Panc1 (cell line): ENCODE data around the gene PCP4L1. TPM values are rescaled to one million over a fixed set of nuclear protein-coding genes. Genes with fewer than 3 reads are reported as not detected.
"Not testable (repeated sequence)": the region's sequence is repeated elsewhere in the genome, so short reads cannot be mapped to it uniquely, and the experiment has no call there.

Experiments used
- ATAC-seq: fragments of 200-7000 bp; cut with Tn5 transposase; 2 replicates; pipeline ENCODE4 v1.9.1; 2020; ENCODE audit warnings: mild to moderate bottlenecking, moderate library complexity
- BruUV-seq: library from RNA; stranded (reverse); fragments of 400-500 nt; replicated peaks from 2 replicates; lab custom pipeline; 2021; lab: Mats Ljungman, UMichigan
- CTCF ChIA-PET: fragments of 300-600 bp; sonication (Branson Sonifier 250); formaldehyde crosslinking; loops from one replicate; lab custom pipeline; 2022; ENCODE audit warnings: antibody characterized with exemption; lab: Charles Lee
- POLR2A ChIA-PET: fragments of 300-600 bp; sonication (Branson Sonifier 250); formaldehyde crosslinking; loops from one replicate; lab custom pipeline; 2022; ENCODE audit warnings: antibody characterized with exemption; lab: Charles Lee
- DNase-seq: peaks from one replicate; pipeline ENCODE4 v3.0.0-alpha.2; 2010; ENCODE audit warnings: low read depth, low spot score
- H3K27ac ChIP-seq: 2 replicates; pipeline ENCODE4 v1.5.1; 2011; ENCODE audit warnings: mild to moderate bottlenecking, low read length, inconsistent platforms
- H3K27me3 ChIP-seq: fragments of 200-500 bp; sonication (Bioruptor generic); 2 replicates; pipeline ENCODE4 v1.6.0; 2014; ENCODE audit warnings: low read length, inconsistent platforms; ENCODE audit not compliant: control insufficient read depth, insufficient read depth
- H3K36me3 ChIP-seq: fragments of 200-500 bp; sonication (Bioruptor generic); 2 replicates; pipeline ENCODE4 v1.5.1; 2014; ENCODE audit warnings: inconsistent platforms, mild to moderate bottlenecking, low read length, moderate library complexity; ENCODE audit not compliant: control insufficient read depth, insufficient read depth
- H3K4me1 ChIP-seq: 2 replicates; pipeline ENCODE4 v1.5.1; 2011; ENCODE audit warnings: inconsistent platforms, mild to moderate bottlenecking, low read length, moderate library complexity; ENCODE audit not compliant: control insufficient read depth, insufficient read depth
- H3K4me3 ChIP-seq, 2 experiments: 2 replicates each; pipeline ENCODE4 v1.5.1; 2011 to 2012; ENCODE audit warnings: low read depth in 2 of 2, low read length in 2 of 2, mild to moderate bottlenecking in 2 of 2, inconsistent platforms in 1 of 2, moderate library complexity in 1 of 2
- H3K9me3 ChIP-seq: fragments of 200-500 bp; sonication (Bioruptor generic); 2 replicates; pipeline ENCODE4 v1.5.1; 2014; ENCODE audit warnings: low read depth, mild to moderate bottlenecking, inconsistent platforms, low read length, moderate library complexity; ENCODE audit not compliant: control insufficient read depth, insufficient read depth
- POLR2AphosphoS5 ChIP-seq: IDR thresholded peaks from 2 replicates; pipeline ENCODE4 v1.6.1; 2012; ENCODE audit warnings: mild to moderate bottlenecking, low read depth, low read length, moderate library complexity
- REST ChIP-seq, 2 experiments: IDR thresholded peaks; 2 replicates each; pipeline ENCODE4 v1.6.1; 2011 to 2012; ENCODE audit warnings: low read depth in 2 of 2, control low read depth in 1 of 2, low read length in 1 of 2, mild to moderate bottlenecking in 1 of 2, moderate library complexity in 1 of 2; ENCODE audit not compliant: insufficient read depth in 1 of 2
- SIN3A ChIP-seq: IDR thresholded peaks from 2 replicates; pipeline ENCODE4 v1.6.1; 2012; ENCODE audit warnings: low read depth, mild to moderate bottlenecking, low read length, moderate library complexity, borderline replicate concordance; ENCODE audit not compliant: insufficient read depth
- TCF7L2 ChIP-seq: IDR thresholded peaks from 2 replicates; pipeline ENCODE4 v1.6.1; 2011; ENCODE audit warnings: mild to moderate bottlenecking, low read depth, low read length, inconsistent platforms
- in situ Hi-C: cut with HindIII; loops from 2 replicates; pipeline ENCODE4 v1.10.0; 2016; ENCODE audit warnings: low sequenced_read_pairs, low pct_unique_long_range_greater_than_20kb
- intact Hi-C: fragments of 100-400 bp; cut with micrococcal nuclease; formaldehyde crosslinking; loops from one replicate; pipeline ENCODE4 v1.10.0; 2022; ENCODE audit not compliant: unreplicated experiment
- total RNA-seq: library from RNA; stranded (reverse); gene quantifications from one replicate; pipeline ENCODE4 v1.2.1, GENCODE V29; 2021; ENCODE audit not compliant: unreplicated experiment
- TF ChIP-seq, protein P1 (sequence below): fragments of 450-650 bp; IDR thresholded peaks from 2 replicates; pipeline ENCODE4 v1.5.1; 2017; ENCODE audit warnings: mild to moderate bottlenecking

Gene PCP4L1
- total RNA-seq, 1 experiment from 2014 or later = not detected

DNA sequence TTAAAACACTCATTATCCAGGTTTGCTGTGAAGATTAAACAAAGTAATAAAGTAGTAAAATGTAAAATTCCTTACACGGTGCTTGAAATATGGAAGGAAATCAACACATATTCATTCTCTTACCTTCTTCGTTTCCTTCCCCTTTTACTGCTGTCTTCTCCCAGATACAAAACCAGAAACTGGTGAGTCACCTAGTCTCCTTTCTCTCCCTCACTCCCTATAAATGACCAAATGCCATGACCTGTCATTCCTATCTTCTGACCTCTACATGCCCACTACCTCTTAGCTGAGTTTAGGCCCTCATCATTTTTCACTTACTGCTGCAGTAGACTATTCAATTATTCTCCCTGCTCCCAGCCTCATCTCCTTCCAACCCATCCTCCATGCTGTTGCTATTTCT lies 16.2 kb upstream of the PCP4L1 start:
- no peak for DNase-seq
- Histone ChIP-seq H3K4me1 (no peaks in the 10 kb centered on the region), H3K27ac (no peak overlapping the region), H3K36me3 (no peaks in the 10 kb centered on the region), H3K9me3 (no peaks in the 10 kb centered on the region), H3K27me3 (no peaks in the 10 kb centered on the region), H3K4me3 (no peak overlapping the region)
- CTCF ChIA-PET = no interaction called here
- no TSS peak for BruUV-seq
- intact Hi-C loops = no loop called here
- in situ Hi-C loops = no loop called here
- POLR2A ChIA-PET = no interaction called here
- no peak for ATAC-seq
- TF ChIP-seq REST (IDR thresholded peaks at IDR 0.05; ENCODE audit: insufficient read depth in 1 of 2, low read depth in 2 of 2, low read length in 1 of 2) (no peak), SIN3A (no peak), POLR2AphosphoS5 (no peak), TCF7L2 (no peak)
- TF ChIP-seq, protein P1, sequence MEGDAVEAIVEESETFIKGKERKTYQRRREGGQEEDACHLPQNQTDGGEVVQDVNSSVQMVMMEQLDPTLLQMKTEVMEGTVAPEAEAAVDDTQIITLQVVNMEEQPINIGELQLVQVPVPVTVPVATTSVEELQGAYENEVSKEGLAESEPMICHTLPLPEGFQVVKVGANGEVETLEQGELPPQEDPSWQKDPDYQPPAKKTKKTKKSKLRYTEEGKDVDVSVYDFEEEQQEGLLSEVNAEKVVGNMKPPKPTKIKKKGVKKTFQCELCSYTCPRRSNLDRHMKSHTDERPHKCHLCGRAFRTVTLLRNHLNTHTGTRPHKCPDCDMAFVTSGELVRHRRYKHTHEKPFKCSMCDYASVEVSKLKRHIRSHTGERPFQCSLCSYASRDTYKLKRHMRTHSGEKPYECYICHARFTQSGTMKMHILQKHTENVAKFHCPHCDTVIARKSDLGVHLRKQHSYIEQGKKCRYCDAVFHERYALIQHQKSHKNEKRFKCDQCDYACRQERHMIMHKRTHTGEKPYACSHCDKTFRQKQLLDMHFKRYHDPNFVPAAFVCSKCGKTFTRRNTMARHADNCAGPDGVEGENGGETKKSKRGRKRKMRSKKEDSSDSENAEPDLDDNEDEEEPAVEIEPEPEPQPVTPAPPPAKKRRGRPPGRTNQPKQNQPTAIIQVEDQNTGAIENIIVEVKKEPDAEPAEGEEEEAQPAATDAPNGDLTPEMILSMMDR = no peak

DNA sequence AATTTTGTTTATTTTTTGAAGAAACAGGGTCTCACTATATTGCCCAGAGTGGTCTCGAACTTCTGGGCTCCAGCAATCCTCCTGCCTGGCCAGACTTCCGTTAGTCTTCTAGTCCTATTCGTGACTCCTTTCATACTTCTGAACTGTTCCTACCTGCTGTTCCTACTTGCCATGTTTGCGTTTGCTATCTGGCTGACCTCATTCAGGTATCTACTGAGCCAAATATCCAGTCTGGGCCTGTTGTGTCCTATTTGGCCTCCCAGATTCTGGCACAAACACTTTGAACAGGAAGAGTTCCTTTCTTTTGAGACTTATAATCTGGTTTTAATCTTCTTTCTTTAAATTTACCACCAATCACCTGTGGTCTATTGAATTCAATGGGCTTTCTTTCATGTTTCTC lies 13.7 kb upstream of the PCP4L1 start:
- ChIA-PET CTCF (no interaction called here), POLR2A (no interaction called here)
- TF ChIP-seq POLR2AphosphoS5 = no peak
- no peak for TF ChIP-seq SIN3A
- no peak for TF ChIP-seq REST (IDR thresholded peaks at IDR 0.05; ENCODE audit: insufficient read depth in 1 of 2, low read depth in 2 of 2, low read length in 1 of 2)
- TF ChIP-seq TCF7L2 = no peak
- TF ChIP-seq, protein P1 = no peak
- no peak for DNase-seq
- BruUV-seq = no TSS peak
- intact Hi-C loops = no loop called here
- Histone ChIP-seq H3K9me3 (no peaks in the 10 kb centered on the region), H3K4me1 (no peaks in the 10 kb centered on the region), H3K4me3 (no peak overlapping the region), H3K27ac (no peak overlapping the region), H3K27me3 (no peaks in the 10 kb centered on the region), H3K36me3 (no peaks in the 10 kb centered on the region)
- no peak for ATAC-seq
- in situ Hi-C loops = no loop called here

DNA sequence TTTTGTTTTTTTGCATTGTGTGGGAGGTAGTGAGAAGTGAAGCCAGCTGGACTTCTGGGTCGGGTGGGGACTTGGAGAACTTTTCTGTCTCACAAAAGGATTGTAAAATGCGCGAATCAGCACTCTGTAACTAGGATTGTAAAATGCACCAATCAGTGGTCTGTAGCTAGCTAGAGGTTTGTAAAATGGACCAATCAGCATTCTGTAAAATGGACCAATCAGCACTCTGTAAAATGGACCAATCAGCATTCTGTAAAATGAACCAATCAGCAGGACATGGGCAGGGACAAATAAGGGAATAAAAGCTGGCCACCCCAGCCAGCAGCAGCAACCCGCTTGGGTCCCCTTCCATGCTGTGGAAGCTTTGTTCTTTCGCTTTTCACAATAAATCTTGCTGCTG lies 8.4 kb upstream of the PCP4L1 start:
- H3K4me3 ChIP-seq, H3K9me3 ChIP-seq, H3K27ac ChIP-seq, BruUV-seq, CTCF ChIA-PET, H3K4me1 ChIP-seq, intact Hi-C loops, ATAC-seq, in situ Hi-C loops, DNase-seq, H3K36me3 ChIP-seq, H3K27me3 ChIP-seq, POLR2A ChIA-PET: not testable (repeated sequence)
